Esophagus squamous epithelium (tissue), 5 donors: Measurements from ENCODE around the gene CATSPERZ. TPM values are rescaled to one million over a fixed set of nuclear protein-coding genes. Genes with fewer than 3 reads are reported as not detected.

ENCODE experiments used
- DNase-seq: peaks from one replicate; lab custom pipeline; 2025; lab: John Stamatoyannopoulos, UW
- H3K27ac ChIP-seq, 4 donors: fragments of 200-600 bp; sonication (generic); one replicate each; pipeline ENCODE4 v1.5.1; 2016 to 2019; ENCODE audit warnings: mild to moderate bottlenecking in 1 of 4
- H3K27me3 ChIP-seq, 4 donors: fragments of 200-600 bp; sonication (generic); 1 replicate in 3 of 4; 2 replicates in 1 of 4; pipeline versions ENCODE4 v1.5.1 to v1.6.0; 2017 to 2021; ENCODE audit warnings: antibody characterized with exemption in 1 of 4
- H3K36me3 ChIP-seq, 3 donors: fragments of 200-600 bp; sonication (generic); one replicate each; pipeline ENCODE4 v1.5.1; 2016 to 2019
- H3K4me1 ChIP-seq, 3 donors: fragments of 200-600 bp; sonication (generic); one replicate each; pipeline ENCODE4 v1.5.1; 2017 to 2019
- H3K4me3 ChIP-seq, 4 donors: fragments of 200-600 bp; sonication (generic); 1 replicate in 3 of 4; 2 replicates in 1 of 4; pipeline ENCODE4 v1.5.1; 2016 to 2019; ENCODE audit warnings: mild to moderate bottlenecking in 2 of 4, moderate library complexity in 1 of 4
- H3K9me3 ChIP-seq, 3 donors: fragments of 200-600 bp; sonication (generic); one replicate each; pipeline ENCODE4 v1.5.1; 2016 to 2019
- CTCF ChIP-seq, 6 experiments: fragments of 450-650 bp in 4 of 6; fragments of 200-600 bp in 2 of 6; sonication (generic) in 2 of 6; IDR thresholded peaks; one replicate each; pipeline ENCODE4 v1.5.1; 2016 to 2019; ENCODE audit warnings: antibody characterized with exemption in 6 of 6, mild to moderate bottlenecking in 4 of 6, moderate library complexity in 4 of 6
- POLR2A ChIP-seq, 4 donors: fragments of 450-650 bp; IDR thresholded peaks; one replicate each; pipeline ENCODE4 v1.6.1; 2017; ENCODE audit warnings: antibody characterized with exemption in 4 of 4, mild to moderate bottlenecking in 4 of 4, moderate library complexity in 3 of 4
- WGBS, 2 donors: methylation state at CpG; one replicate each; pipeline ENCODE4 v1.1.5; 2018; 5-methylcytosine and 5-hydroxymethylcytosine counted together
- intact Hi-C: fragments of 100-400 bp; cut with DNase I; formaldehyde crosslinking; loops from one replicate; pipeline ENCODE4 v1.15.0; 2022
- total RNA-seq, 4 donors: library from RNA; depleted of rRNA; stranded (reverse); fragments of >200 nt; gene quantifications; one replicate each; pipeline ENCODE4 v1.1.0, GENCODE V29; 2016
- donor health status: DM: yes; HTN: yes; CAD: no.

The CATSPERZ gene
- total RNA-seq, 4 donors from 2014 or later: not detected

- peaks cover 11 to 100% (median 26%) of the 10 kb centered on the region in 4 donors for H3K27me3 ChIP-seq
- 30 to 38% methylated on average over 5 to 17 of the region's 34 CpGs for WGBS, 2 donors
- peaks cover 25 to 55% (median 28%) of the 10 kb centered on the region in 3 donors for H3K4me1 ChIP-seq
- TF ChIP-seq CTCF (IDR thresholded peaks at IDR 0.05): no peak
- no peak for TF ChIP-seq POLR2A (IDR thresholded peaks at IDR 0.05)
- no peak overlapping the region for H3K4me3 ChIP-seq
- intact Hi-C loops: no loop called here
- H3K27ac ChIP-seq: no peak overlapping the region
- DNase-seq: no peak
- no peaks in the 10 kb centered on the region for H3K9me3 ChIP-seq
- no peaks in the 10 kb centered on the region for H3K36me3 ChIP-seq
Observed at GRCh38 chr11:64296830-64297698, 3.1 kb upstream of the CATSPERZ start.

- H3K4me1 ChIP-seq: peaks cover 20 to 48% (median 21%) of the 10 kb centered on the region in 3 donors
- DNase-seq: no peak
- H3K4me3 ChIP-seq: no peak overlapping the region
- TF ChIP-seq POLR2A (IDR thresholded peaks at IDR 0.05) (no peak), CTCF (IDR thresholded peaks at IDR 0.05) (no peak)
- no peak overlapping the region for H3K27ac ChIP-seq
- no peaks in the 10 kb centered on the region for H3K9me3 ChIP-seq
- intact Hi-C loops: no loop called here
- H3K36me3 ChIP-seq: no peaks in the 10 kb centered on the region
- 54 to 67% methylated on average over 5 to 8 of the region's 18 CpGs for WGBS, 2 donors
- peaks cover 9 to 100% (median 21%) of the 10 kb centered on the region in 4 donors for H3K27me3 ChIP-seq
Observed at GRCh38 chr11:64297699-64298358, 2.3 kb upstream of the CATSPERZ start.

GRCh38 chr11:64298966-64299846, 952 bp upstream of the CATSPERZ start:
- 10 to 23% methylated on average over 5 to 12 of the region's 60 CpGs for WGBS, 2 donors
- TF ChIP-seq POLR2A (IDR thresholded peaks at IDR 0.05) (no peak), CTCF (IDR thresholded peaks at IDR 0.05) (no peak)
- peaks cover 26 to 56% (median 26%) of the 10 kb centered on the region in 3 donors for H3K4me1 ChIP-seq
- no peaks in the 10 kb centered on the region for H3K9me3 ChIP-seq
- peak overlapping the region in 2 of 4 donors; percentile 42 to 64 for H3K27ac ChIP-seq
- H3K36me3 ChIP-seq: no peaks in the 10 kb centered on the region
- H3K27me3 ChIP-seq: peaks cover 9 to 88% (median 18%) of the 10 kb centered on the region in 4 donors
- no peak for DNase-seq
- H3K4me3 ChIP-seq: peak overlapping the region; percentile 26 to 67 (median 46)
- intact Hi-C loops: no loop called here

- peak overlapping the region in 2 of 4 donors; percentile 74 to 86 for H3K4me3 ChIP-seq
- H3K9me3 ChIP-seq: no peaks in the 10 kb centered on the region
- 82 to 90% methylated on average over 5 to 10 of the region's 13 CpGs for WGBS, 2 donors
- intact Hi-C loops: loop anchor here (5.0 kb wide), 1 partner anchor 101 kb away; no protein-coding TSS in a partner anchor
- H3K27ac ChIP-seq: peak overlapping the region; percentile 92 to 97 (median 94)
- TF ChIP-seq POLR2A (IDR thresholded peaks at IDR 0.05): no peak
- H3K4me1 ChIP-seq: peaks cover 39 to 73% (median 43%) of the 10 kb centered on the region in 3 donors
- H3K27me3 ChIP-seq: peaks cover 5 to 46% (median 10%) of the 10 kb centered on the region in 4 donors
- no peak for DNase-seq
- H3K36me3 ChIP-seq: peaks cover 0 to 16% (median 0%) of the 10 kb centered on the region in 3 donors
Observed at GRCh38 chr11:64303109-64304031, 3.2 kb downstream of the CATSPERZ start.
